AML-193 (cell line): ENCODE measurements around the gene PCYOX1L.

Experiments
- DNase-seq, 2 experiments: peaks; one replicate each; lab custom pipeline; 2025; lab: John Stamatoyannopoulos, UW

The PCYOX1L gene, protein sequence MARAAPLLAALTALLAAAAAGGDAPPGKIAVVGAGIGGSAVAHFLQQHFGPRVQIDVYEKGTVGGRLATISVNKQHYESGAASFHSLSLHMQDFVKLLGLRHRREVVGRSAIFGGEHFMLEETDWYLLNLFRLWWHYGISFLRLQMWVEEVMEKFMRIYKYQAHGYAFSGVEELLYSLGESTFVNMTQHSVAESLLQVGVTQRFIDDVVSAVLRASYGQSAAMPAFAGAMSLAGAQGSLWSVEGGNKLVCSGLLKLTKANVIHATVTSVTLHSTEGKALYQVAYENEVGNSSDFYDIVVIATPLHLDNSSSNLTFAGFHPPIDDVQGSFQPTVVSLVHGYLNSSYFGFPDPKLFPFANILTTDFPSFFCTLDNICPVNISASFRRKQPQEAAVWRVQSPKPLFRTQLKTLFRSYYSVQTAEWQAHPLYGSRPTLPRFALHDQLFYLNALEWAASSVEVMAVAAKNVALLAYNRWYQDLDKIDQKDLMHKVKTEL

DNA sequence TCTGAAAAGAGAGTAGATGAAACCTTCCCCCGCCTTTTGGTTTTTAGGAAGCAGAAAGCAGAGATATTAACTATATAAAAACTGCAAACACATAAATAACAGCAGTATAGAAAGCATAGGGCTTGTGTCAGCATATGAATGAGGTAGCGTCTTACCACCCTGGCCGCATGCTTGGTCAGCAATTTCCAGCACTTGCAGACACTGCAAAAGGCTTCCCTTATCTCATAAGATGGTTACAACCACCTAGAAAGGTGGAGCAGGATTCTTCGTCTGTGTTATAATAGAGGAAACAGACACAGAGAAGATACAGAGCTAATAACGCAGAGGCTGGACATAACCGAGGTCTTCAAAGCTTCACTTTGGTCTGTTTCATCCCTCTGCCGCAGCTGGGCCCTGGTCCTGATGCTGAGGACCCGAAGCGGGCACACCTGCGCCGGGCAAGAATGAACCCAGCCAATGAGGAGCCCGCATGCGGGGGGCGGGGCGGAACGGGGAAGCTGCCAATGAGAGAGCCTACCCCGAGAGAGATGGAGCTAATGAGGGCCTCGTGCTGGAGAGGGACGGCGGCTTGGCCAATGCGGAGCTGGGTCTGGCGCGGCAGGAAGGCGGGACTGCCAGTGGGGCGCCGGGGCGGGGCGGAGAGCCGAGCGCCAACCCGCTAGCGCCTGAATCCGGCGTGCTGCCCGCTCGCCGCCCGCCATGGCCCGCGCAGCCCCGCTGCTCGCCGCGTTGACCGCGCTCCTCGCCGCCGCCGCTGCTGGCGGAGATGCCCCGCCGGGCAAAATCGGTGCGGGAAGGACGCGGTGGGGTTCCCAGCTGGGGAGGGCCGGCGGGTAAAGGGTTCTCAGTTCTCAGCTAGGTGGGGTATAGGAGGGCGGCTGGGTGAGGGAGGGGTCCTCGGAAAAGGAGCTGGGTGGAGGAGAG, at the start of gene PCYOX1L:
PCYOX1L (plus strand) TSS at position 677 of the 924 bp plus-strand sequence; CDS start at position 700, 23 bp downstream.
- DNase-seq, result peak; percentile 90 to 92

DNA sequence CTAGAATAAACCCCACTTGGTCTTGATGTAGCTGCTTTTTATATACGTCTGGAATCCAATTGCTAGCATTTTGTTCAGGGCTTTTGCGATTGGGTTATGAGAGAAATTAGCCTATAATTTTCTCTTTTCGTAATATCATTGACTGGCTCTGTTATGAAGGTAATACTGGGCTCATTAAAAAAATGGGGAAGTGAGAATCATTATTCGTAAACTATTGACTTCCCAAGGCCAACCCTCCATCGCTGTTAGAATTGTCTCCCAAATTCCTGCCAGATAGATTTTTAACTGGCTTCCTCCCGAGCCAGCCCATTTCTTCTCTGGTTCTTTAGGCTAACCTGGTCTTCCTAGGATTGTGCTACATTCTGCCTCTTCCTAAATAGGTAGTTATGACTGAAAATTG, 48.5 kb upstream of the PCYOX1L start:
- no peak for DNase-seq

DNA sequence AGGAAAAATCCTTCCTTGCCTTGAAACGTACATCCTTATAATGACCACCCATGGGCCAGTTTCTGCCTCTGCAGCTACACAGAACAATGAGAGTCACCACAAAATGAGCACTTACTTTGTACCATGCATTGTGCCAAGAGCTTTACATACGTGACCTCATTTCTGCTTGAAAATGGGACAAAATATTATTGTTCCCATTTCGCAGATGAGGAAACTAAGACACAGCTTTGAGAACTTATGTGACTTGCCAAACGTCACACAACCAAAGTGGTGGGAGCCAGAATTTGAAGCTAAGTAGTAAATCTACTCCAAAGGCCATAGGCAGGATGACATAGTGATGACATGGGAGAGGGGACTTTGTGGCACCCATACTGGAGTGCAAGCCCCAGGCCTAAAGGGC, 47.4 kb upstream of the PCYOX1L start:
- DNase-seq, result no peak

DNA sequence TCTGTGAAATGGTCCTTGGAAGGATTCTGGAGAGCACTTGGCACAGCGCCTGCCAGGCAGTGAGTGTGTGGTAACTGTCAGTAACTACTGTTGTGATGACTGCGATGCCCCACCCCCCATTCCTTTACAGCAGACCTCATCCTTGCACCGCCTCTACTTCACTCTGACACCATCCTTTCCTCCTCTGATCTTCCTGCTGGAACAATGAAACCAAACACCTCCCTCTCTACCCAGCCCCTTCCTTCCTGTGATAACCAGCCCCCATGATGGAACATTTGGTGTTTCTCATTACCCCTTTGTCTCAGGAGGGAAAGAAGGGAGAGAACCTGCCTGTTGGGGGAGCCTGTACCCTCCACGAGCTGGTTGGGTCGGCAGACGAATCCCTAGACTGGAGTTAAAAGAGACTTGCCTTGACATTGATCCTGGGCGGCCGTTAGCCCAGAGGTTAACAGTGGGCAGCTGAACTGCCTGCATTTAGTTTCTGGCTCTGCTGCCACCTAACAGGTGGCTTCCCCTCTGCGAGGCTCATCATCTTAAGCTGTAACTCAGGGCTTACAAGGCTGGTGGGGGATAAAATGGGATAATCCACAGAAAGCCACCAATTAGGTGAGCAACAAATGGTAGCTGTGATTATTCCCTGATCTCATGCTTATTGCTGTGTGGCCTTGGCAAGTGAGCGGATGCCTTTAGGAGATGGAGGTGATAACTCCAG, 46.7 kb upstream of the PCYOX1L start:
- DNase-seq, result no peak

DNA sequence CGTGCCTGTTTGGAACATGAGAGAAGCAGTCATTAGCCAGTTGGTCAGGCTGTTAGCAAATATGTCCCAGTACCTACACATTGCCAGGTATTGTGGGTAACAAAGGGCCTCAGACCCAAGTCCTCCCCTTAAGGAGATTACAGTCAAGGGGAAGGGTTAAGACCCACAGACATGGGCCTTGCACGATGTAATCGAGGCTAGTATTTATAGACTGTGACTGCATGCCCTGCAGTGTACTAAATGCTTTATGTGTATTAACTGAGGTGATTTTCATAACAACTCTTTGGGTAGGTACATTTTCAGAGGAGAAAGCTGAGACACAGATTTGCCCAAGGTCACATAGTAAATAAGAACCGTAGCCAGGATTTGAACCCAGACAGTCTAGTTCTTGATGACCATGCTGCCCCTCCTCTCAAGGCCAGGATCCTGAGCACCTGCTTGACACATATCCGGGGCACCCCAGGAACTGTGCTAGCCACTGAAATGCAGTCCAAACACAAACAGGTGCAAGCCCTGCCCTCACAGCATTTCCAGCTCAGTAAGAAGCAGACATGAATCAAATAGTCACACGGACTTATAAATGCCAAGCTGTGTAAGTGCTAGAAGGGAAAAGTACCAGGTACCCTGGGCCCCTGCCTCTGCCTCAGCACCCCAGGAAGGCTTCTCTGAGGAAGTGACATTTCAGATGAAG, 44.5 kb upstream of the PCYOX1L start:
- DNase-seq, result no peak

DNA sequence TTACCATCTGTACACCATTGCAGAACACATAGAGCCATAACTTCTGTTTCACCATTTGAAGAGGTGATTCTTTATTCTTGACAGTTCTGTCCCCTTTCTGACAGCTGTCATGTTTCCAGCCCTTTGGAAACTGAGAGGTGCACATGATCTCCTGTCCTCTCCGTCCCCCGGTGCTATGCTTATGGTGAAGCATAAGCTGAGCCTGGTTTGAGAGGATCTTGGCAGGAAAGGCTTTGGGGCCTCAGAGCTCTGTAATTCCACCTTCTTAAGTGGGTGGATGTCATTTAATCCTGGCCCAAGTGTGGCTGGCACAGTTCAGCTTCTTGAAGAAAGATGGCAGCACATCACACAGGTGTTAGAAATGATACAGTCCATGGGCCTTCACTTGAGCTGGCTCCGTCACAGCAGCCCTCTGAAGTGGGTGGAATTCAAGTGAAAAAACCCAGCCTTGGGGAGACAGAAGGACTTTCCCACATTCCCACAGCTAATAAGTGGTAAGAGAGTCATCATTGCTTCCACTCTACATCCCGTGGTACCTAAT, 43.2 kb upstream of the PCYOX1L start:
- DNase-seq, result no peak

DNA sequence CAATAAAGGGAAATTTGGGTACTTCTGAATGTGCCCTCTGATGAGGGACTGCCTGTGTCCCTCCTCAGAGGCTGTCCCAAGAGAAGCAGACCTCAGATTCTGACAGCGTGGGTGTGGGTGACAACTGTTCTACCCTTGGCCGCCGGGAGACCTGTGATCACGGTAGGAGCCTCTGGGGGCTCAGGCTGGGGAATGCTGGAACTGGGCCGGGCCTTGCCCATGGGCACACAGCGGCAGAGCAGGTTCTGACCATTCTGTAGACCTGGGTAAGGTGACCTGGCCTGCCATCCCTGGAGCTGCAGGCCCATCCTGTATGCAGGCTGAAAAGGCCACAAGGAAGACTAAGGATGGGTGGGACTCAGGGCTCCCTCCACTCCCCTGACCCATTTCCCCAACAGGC, 42.1 kb upstream of the PCYOX1L start:
- DNase-seq, result no peak

DNA sequence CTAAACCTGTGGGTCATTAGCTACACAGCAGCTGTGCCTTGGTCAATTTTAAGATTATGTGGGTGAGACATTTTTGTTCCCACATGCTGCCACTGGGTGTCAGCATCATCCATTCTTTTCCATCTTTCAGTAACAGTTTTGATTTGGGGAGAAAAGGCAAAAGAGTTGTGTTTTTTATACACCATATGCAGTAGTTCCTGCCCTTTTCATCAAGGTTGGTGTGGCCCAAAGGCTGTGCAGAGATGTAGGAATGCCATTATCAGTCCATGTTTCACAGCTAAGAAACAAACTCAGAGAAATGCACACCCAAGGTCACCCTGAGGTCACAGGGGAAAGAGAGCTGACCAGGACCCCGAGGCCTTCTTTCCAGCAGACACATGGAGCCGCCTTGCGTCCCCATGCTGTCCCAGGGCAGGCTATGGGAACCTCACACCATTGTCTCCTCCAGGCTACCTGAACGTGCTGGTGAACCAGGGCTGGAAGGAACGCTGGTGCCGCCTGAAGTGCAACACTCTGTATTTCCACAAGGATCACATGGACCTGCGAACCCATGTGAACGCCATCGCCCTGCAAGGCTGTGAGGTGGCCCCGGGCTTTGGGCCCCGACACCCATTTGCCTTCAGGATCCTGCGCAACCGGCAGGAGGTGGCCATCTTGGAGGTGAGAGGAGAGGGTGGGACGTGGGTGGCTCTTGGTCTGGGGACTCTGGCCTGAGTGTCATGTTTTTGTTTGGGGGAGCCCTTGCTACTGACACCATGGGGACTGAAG, 40.4 kb upstream of the PCYOX1L start:
- DNase-seq, result peak; percentile 46

DNA sequence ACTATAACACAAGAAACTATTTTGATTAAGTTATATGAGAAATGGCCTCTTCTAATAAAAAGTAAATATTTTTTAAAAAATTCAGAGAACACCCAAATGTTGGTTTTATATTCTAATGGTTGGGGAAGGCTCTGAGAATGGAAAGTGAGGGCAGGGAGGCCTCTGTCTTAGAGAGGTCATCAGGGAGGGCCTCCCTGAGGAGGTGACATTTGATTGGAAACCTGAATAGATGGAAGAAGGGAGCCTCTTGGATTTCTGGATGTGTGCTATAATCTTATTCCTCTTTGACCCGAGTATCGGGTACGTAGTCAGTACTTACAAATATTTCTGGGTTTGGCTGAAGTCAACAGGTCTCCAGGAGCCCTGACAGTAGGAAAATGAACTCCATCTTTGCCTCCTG, 38.7 kb upstream of the PCYOX1L start:
- DNase-seq, result no peak

DNA sequence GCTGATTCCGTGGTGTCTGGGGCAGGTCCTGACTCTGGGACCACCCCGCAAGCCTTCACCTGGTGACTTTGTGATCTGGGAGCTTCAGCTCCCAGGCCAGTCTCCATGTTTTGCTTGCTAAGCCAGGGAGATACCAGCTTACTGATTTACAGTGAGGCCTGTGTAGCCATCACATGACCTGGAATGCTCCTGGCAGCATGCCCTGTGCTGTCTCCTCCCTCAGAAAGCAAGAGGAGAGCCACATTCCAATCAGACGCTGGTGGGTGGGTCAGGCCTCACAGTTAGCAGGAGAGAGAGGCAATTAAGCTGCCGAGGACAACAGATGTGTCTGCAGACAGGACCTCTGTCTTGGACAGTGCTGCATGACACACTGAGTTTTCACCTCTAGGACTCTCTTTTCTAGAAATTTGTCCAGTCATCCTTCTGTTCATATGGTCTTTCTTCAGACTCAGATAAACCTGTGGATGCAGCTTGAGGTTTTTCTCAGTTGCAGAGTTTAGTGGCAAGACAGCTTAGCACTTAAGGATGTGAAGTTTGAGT, 37.0 kb upstream of the PCYOX1L start:
- DNase-seq, result no peak

DNA sequence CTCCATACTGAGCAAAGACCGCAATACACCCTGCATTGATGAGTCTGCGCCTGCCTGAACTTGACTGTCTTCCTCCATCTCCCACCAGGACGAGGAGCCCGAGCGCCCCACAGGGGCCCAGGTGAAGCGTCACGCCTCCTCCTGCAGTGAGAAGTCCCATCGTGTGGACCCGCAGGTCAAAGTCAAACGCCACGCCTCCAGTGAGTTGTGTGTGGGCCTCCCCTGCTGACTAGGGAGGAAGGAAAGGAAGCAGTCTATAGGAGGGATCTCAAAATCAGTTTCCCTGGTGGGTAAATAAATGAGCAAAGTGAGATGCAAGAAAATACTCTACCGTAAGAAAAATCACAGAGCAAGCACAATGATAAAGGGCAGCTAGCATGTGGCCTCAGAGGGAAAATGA, 35.3 kb upstream of the PCYOX1L start:
- DNase-seq, result no peak

DNA sequence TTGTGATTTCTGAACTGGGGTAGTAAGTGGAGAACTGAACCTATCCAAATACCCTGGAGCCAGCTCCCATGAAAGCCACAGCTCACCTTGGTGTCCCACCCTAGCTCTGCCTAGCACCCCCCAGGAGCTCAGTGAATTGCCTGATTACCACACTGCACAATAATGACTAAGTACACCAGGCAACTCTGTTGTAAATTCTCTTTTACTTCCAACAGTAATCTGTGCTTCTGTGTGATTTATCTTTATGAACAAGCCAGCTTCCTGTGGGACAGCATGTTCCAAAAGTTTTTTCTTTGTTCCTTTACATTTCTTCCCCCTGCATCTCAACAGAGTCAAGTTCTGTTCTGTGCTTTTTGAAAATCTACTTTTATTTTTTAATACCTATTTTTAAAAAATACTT, 34.6 kb upstream of the PCYOX1L start:
- no peak for DNase-seq

DNA sequence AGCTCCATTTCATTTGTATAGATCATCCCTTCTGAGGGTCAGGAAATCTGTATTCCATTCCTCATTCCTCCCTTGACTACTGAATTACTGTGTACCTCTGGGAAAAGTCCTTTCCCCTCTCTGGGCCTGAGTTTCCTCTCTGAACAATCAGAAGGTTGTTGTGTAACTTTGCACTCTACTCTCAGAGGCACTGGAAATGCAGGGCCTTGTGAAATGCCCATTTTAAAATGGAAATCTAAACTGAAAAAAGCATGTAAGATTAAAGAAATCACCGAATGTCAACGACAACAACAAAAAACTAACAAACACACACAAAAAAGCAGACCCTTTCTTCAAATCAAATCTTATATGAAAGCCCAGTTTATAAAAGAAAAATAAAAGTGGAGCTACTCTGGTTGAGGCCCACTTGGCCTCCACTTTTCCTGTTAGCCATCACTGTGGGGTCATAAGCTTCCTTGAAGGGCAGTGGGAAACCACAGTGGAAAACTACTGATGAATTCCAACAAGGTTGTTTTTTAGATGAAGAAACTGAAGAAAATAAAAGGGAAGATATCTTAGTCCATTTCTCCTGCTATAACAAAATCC, 34.1 kb upstream of the PCYOX1L start:
- DNase-seq, result no peak

DNA sequence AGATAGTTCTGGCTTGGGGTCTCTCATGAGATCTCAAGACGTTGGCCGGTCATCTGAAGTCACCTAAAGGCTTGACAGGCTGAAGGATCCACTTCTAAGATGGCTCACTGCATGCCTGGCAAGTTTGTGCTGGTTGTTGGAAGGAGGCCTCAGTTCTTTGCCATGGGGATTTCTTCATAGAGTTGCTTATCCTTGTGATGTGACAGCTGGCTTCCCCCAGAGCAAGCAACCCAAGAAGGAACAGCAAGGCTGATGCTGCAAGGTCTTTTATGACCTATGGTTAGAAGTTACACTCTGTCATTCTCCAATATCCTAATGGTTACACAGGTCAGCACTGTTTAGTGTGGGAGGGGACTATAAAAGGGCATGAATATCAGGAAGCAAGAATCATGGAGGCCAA, 33.2 kb upstream of the PCYOX1L start:
- no peak for DNase-seq

DNA sequence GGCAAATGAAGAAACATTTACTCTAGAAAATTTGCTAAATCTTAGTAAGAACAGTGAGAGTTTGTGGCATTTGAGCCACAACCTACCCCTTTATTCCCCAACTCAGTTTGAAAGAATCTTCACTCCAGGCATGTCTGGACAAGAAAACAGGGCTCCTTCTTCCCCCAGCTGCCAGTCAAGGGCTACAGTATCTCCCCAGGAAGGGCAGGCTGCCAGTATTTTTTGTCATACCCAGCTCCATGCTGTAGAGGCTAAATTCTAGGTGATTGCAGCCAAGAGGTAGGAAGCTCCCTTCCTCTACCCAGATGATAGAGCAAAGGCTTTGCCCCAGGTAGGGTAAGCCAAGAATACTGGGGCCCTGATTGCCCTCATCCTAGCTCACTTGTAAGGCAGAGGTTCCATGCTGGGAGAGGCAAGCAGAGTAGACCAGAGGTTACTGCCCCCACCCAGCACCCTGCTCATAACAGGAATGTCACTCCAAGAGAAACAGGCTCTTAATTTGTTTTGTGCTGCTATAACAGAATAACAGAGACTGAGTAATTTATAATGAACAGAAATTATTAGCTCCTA, 32.6 kb upstream of the PCYOX1L start:
- DNase-seq, result no peak

DNA sequence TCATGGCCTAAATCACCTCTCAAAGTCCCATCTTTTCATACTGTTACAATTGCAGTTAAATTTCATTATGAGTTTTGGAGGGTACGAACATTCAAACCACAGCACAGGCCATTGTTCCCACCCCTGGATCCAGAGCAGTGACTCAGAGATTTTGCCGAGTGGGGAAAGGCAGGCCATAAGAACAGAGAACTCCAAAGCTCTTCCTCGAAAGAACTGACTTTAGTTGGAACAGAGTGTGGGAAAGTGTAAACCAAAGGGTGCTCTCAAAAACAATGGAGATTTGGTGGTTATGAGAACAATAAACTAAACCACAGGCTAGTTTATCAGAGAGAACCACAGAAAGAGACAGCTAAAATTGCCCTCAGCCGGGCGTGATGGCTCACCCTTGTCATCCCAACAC, 32.0 kb upstream of the PCYOX1L start:
- DNase-seq, result no peak

DNA sequence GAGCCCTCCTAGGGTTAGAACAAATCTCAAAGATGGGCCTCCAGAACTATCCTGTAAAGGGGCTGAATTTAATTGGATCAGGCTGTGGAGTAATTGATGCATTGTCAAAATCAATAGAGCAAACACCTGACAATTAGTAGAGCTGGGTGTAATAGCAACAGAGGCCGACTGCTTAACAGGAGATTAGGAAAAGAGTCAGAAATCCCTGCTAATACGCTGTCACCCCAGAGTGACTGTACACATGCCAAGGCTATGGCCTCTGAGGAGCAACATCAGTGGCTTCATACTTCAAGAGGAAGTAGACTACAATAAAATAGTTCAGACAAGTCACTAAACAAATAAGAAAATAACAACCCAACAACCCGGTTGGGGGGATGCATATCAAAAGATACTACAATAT, 31.2 kb upstream of the PCYOX1L start:
- no peak for DNase-seq

DNA sequence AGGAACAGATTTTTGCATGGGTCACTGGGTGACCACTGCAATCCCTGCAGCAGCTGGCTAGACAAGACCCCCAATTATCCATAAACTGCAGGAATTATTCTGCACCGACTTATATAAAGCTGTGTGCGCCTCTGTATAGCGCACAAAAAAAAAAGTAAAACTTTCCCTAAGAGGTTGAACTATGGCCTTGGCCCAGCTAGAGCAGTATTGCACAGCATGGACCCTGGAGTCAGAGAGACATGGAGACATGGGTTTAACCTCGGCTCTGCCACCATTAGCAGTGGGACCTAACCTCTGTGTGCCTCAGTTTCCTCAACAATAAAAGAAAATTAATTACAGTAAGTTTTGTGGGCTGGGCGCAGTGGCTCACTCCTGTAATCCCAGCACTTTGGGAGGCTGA, 29.7 kb upstream of the PCYOX1L start:
- no peak for DNase-seq

DNA sequence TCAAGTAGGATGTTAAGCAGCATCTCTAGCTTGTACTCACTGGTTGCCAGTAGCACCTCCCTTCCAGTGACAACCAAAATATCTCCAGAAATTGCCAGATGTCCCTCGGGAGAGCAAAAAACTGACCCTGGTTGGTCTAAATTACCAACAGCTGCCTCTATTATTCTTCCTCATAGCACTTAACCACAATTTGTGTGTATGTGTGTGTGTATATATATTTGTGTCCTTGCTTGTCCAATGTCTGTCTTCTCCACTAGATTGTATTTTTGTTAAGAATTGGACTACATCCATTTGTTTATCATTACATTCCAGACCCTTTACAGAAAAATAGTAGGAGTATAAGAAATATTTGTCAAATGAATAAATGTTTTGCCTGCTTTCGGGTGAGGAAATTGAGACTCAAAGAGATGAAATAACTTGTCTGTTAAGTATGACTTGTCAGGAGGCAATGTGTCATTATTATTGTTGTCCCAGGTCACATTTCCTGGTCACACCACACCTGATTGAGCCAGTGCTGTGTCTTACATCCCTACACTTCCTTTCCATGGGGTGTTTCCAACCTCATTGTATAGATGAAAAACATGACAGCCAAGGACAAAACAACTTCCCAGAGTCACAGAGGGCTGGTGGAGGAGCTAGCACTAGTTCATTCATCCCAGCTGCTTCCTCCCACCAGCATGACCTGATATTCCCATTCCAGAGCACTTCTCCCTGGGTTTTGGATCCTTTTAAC, 24.0 kb upstream of the PCYOX1L start:
- no peak for DNase-seq
